ENCODE results near the gene TLR8. TPM values are rescaled to one million over a fixed set of nuclear protein-coding genes. Genes with fewer than 3 reads are reported as not detected.

The TLR8 gene
- total and polyA plus RNA-seq, 10 of the 15 experiments (the other 5 are each of a cell fraction or from before 2014, with no cell fraction given): 0.04 TPM; not detected in 9

DNA sequence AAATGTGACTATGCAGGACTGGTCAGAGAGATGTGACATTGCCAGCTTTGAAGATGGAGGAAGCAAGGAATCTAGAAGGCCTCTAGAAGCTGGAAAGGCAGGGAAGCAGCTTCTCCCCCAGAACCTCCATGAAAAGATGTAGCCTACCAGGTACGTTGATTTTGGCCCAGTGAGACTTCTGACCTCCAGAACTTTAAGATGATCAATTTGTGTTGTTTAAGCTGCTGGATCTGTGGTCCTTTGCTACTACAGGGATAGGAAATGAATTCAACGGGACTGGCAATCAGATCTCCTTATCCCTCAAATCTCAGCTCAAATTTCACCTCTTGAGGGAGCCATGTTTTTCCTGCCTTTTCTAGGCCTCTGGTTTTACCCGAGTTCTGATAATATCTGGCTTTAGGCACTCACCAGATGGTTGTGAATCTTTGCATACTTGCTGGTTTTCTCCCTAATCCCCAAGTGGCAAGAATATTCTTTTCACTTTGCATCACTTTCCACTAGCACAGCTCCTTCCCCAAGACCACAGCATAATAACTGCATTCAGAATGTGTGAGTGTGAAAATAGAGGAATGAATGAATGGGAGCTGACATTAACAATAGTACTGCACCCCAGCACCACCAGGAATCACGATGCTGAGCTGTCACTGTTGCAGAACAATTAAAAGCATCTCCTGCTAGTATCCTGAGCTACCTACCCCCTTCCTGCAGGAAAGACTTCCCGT lies 42.9 kb downstream of the TLR8 start (continued):
- TF ChIP-seq, protein P1, sequence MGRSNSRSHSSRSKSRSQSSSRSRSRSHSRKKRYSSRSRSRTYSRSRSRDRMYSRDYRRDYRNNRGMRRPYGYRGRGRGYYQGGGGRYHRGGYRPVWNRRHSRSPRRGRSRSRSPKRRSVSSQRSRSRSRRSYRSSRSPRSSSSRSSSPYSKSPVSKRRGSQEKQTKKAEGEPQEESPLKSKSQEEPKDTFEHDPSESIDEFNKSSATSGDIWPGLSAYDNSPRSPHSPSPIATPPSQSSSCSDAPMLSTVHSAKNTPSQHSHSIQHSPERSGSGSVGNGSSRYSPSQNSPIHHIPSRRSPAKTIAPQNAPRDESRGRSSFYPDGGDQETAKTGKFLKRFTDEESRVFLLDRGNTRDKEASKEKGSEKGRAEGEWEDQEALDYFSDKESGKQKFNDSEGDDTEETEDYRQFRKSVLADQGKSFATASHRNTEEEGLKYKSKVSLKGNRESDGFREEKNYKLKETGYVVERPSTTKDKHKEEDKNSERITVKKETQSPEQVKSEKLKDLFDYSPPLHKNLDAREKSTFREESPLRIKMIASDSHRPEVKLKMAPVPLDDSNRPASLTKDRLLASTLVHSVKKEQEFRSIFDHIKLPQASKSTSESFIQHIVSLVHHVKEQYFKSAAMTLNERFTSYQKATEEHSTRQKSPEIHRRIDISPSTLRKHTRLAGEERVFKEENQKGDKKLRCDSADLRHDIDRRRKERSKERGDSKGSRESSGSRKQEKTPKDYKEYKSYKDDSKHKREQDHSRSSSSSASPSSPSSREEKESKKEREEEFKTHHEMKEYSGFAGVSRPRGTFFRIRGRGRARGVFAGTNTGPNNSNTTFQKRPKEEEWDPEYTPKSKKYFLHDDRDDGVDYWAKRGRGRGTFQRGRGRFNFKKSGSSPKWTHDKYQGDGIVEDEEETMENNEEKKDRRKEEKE (IDR thresholded peaks at IDR 0.05): no peak
- peak; percentile 40; the same call in 1 of the 2 replicates for TF ChIP-seq MXI1 (IDR thresholded peaks at IDR 0.05; ENCODE audit: low read depth, low read length)
- TF ChIP-seq, protein P2, sequence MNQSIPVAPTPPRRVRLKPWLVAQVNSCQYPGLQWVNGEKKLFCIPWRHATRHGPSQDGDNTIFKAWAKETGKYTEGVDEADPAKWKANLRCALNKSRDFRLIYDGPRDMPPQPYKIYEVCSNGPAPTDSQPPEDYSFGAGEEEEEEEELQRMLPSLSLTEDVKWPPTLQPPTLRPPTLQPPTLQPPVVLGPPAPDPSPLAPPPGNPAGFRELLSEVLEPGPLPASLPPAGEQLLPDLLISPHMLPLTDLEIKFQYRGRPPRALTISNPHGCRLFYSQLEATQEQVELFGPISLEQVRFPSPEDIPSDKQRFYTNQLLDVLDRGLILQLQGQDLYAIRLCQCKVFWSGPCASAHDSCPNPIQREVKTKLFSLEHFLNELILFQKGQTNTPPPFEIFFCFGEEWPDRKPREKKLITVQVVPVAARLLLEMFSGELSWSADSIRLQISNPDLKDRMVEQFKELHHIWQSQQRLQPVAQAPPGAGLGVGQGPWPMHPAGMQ (IDR thresholded peaks at IDR 0.05; ENCODE audit: borderline replicate concordance): no peak

DNA sequence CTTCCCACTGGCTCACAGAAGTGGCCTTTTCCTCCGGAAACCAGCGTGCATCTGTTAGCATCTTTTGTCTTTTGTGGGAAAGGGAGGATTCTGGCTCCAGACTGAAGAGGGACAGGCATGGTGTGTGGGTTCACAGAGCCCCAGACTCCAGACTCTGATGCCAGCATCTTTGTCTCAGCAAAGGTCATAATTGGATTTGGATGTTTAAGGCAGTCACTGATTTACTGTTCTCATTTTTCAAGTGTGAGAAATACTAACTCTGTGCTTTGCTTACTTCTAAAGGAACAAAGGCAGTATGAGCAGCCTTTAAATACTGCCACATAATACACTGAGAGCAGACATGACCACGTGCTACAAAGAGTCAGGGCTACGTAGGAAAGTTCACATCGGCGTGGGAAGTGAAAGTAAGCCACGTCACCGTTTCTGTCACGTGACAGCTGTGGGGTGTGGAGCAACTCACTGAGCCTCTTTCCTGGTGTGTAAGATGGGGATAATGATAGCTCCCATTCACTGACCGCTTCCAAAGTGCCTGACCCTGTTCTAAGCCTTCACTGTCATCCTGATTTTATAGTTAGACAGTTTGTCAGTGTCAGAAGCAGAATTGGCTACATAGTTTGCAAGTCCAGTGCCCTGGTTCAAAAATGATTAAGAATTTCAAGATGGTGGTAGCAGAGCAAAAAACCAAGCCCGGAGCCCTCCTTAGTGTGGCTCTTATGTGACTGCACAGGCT lies 43.7 kb downstream of the TLR8 start:
- in situ Hi-C loops (cut with MboI): loop anchor here (5.0 to 25.0 kb wide), 6 partner anchors 52 to 1075 kb away; partner anchors contain the start of genes GEMIN8 and TCEANC
- TF ChIP-seq, protein P3, sequence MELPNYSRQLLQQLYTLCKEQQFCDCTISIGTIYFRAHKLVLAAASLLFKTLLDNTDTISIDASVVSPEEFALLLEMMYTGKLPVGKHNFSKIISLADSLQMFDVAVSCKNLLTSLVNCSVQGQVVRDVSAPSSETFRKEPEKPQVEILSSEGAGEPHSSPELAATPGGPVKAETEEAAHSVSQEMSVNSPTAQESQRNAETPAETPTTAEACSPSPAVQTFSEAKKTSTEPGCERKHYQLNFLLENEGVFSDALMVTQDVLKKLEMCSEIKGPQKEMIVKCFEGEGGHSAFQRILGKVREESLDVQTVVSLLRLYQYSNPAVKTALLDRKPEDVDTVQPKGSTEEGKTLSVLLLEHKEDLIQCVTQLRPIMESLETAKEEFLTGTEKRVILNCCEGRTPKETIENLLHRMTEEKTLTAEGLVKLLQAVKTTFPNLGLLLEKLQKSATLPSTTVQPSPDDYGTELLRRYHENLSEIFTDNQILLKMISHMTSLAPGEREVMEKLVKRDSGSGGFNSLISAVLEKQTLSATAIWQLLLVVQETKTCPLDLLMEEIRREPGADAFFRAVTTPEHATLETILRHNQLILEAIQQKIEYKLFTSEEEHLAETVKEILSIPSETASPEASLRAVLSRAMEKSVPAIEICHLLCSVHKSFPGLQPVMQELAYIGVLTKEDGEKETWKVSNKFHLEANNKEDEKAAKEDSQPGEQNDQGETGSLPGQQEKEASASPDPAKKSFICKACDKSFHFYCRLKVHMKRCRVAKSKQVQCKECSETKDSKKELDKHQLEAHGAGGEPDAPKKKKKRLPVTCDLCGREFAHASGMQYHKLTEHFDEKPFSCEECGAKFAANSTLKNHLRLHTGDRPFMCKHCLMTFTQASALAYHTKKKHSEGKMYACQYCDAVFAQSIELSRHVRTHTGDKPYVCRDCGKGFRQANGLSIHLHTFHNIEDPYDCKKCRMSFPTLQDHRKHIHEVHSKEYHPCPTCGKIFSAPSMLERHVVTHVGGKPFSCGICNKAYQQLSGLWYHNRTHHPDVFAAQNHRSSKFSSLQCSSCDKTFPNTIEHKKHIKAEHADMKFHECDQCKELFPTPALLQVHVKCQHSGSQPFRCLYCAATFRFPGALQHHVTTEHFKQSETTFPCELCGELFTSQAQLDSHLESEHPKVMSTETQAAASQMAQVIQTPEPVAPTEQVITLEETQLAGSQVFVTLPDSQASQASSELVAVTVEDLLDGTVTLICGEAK (IDR thresholded peaks at IDR 0.05; ENCODE audit: borderline replicate concordance): no peak
- no peak for TF ChIP-seq HDAC2 (IDR thresholded peaks at IDR 0.05)
- TF ChIP-seq, protein P4, sequence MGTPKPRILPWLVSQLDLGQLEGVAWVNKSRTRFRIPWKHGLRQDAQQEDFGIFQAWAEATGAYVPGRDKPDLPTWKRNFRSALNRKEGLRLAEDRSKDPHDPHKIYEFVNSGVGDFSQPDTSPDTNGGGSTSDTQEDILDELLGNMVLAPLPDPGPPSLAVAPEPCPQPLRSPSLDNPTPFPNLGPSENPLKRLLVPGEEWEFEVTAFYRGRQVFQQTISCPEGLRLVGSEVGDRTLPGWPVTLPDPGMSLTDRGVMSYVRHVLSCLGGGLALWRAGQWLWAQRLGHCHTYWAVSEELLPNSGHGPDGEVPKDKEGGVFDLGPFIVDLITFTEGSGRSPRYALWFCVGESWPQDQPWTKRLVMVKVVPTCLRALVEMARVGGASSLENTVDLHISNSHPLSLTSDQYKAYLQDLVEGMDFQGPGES (IDR thresholded peaks at IDR 0.05): peak; percentile 51; the same call in 1 of the 2 replicates
- peak; percentile 72 for TF ChIP-seq DPF2 (IDR thresholded peaks at IDR 0.05)

More for the DNA sequence above, 43.7 kb downstream of the TLR8 start:
- RAD21 ChIA-PET (ENCODE audit: unreplicated experiment): interaction anchor here (0.7 to 15.5 kb wide), 21 partner anchors 11 to 540 kb away, joined by 3 to 549 read pairs (median 11); partner anchors contain the start of gene TMSB4X
- 6% methylated on average over 11 of the region's 11 CpGs for WGBS (ENCODE audit: insufficient coverage, insufficient replicate concordance, low lambda C conversion rate, missing lambda C conversion rate)
- no TSS peak for BruUV-seq (replicated peaks)
- Histone ChIP-seq H3K4me3 (peak overlapping the region; percentile 53; the same call in 1 of the 2 replicates), H3K4me2 (ENCODE audit: control insufficient read depth, insufficient read depth) (peak overlapping the region; percentile 97), H2AFZ (ENCODE audit: control insufficient read depth, low read depth, low read length) (no peak overlapping the region; the same call in 1 of the 2 replicates), H3K4me1 (ENCODE audit: control insufficient read depth, insufficient read depth, low read length) (peaks cover 50% of the 10 kb centered on the region), H3K9me3 (replicated peaks; ENCODE audit: control insufficient read depth, insufficient read depth, low read length) (no peaks in the 10 kb centered on the region), H3K27me3 (replicated peaks in 1 of 2; ENCODE audit: control insufficient read depth in 2 of 2, insufficient read depth in 2 of 2, low read length in 1 of 2) (no peaks in the 10 kb centered on the region), H4K20me1 (ENCODE audit: control insufficient read depth, insufficient read depth) (no peaks in the 10 kb centered on the region), H3K36me3 (ENCODE audit: control insufficient read depth in 2 of 2, insufficient read depth in 2 of 2, low read length in 1 of 2) (no peaks in the 10 kb centered on the region), H3K9ac (ENCODE audit: control insufficient read depth, insufficient read depth, low read length) (peak overlapping the region; percentile 78), H3K79me2 (ENCODE audit: control insufficient read depth, insufficient read depth, low read length) (peaks cover 40% of the 10 kb centered on the region), H3K27ac (ENCODE audit: control insufficient read depth, insufficient read depth) (peak overlapping the region; percentile 97)
- intact Hi-C loops (cut with micrococcal nuclease; ENCODE audit: unreplicated experiment): loop anchor here (1.0 to 10.0 kb wide), 9 partner anchors 28 to 745 kb away; no protein-coding TSS in a partner anchor
- SMC1A ChIA-PET (ENCODE audit: uncharacterized antibody, unreplicated experiment): interaction anchor here (0.6 to 18.8 kb wide), 21 partner anchors 8 to 796 kb away, joined by 3 to 632 read pairs (median 7); partner anchors contain the start of gene TMSB4X
- DNase-seq (ENCODE audit: low read depth, low spot score) (peak; percentile 99), FAIRE-seq (peak; percentile 87), ATAC-seq (peak; percentile 67)
- CTCF ChIA-PET: interaction anchor here (0.5 to 7.7 kb wide), 25 partner anchors 18 to 540 kb away, joined by 3 to 312 read pairs (median 5); no protein-coding TSS in a partner anchor
- POLR2A ChIA-PET: interaction anchor here (0.7 to 7.2 kb wide), 19 partner anchors 8 to 538 kb away, joined by 3 to 63 read pairs (median 8); partner anchors contain the start of gene TMSB4X
